A172 (cell line): ENCODE data around the gene COL25A1. TPM values are rescaled to one million over a fixed set of nuclear protein-coding genes. Genes with fewer than 3 reads are reported as not detected.

Source experiments
- DNase-seq: peaks from one replicate; pipeline ENCODE4 v3.0.0-alpha.2; 2015; ENCODE audit warnings: low spot score
- total RNA-seq: library from RNA; depleted of rRNA; stranded (reverse); fragments of >200 nt; shearing (Covaris generic); gene quantifications from 2 replicates; pipeline ENCODE4 v1.2.3, GENCODE V29; 2014

Gene COL25A1
- total RNA-seq, 1 experiment from 2014 or later = not detected

- DNase-seq = no peak
Observed at GRCh38 chr4:109215506-109215905, 87.0 kb downstream of the COL25A1 start.

DNA sequence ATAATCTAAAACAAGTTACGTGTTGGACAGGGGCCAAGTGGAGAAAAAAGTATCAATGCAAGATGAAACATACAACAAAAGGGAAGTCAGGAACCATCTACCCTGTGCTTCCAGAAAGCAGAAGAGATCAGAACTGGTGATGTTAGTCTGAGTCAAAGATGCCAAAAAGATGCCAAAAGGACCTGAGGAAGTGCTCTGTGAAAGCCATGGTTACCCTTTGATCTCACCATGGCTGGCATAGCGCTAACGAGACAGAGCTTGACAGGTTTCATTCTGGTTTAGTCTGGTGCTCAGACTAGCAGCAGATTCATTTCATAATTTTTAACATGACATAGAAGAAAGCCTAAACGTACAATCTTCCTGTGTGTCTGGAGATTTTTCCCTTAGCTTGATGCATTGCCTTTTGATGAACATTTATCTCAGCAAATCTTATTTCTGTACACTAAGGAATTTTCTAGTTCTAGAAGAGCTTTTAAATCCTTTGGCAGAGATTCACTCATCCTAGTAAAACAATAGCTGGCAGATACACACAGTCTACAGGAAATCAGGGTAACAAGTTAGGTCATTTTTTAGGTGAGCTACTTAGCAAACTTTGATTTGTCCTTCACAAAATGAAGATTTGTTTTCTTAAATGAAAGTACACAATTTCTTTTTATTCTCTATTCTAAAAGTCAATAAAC is 87.7 kb downstream of the COL25A1 start:
- DNase-seq = peak; percentile 14

- no peak for DNase-seq
Observed at GRCh38 chr4:109213056-109213455, 89.4 kb downstream of the COL25A1 start.

DNA sequence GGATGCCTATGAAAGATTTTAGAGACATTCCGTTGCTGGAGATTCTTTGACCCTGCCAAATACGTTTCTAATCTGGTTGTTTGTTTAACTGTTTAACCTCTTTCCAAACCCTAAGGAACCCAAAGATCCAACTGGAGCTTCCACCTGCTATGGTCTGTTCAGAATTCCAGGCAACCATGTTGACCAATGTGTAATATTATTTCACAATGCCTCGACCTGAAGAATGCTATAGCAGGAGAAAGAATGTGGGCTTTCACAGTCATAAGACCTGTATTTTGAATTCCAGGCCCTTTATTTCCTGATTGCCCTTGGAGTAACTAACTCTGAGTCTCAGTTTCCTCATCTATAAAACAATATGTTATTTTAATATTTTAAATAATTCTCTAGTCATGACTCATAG is 90.8 kb downstream of the COL25A1 start:
- no peak for DNase-seq

DNA sequence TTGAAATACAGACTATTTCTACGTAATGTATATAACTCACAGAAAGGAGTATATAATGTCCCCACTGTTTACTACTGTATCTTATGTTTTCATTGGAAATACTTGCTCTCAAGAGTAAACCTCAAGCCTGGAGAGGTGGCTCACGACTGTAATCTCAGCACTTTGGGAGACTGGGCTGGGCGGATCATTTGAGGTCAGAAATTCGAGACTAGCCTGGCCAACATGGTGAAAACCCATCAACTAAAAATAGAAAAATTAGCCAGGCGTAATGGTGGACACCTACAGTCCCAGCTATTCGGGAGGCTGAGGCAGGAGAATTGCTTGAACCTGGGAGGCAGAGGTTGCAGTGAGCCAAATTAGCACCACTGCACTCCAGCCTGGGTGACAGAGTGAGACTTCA is 92.8 kb downstream of the COL25A1 start:
- no peak for DNase-seq

DNA sequence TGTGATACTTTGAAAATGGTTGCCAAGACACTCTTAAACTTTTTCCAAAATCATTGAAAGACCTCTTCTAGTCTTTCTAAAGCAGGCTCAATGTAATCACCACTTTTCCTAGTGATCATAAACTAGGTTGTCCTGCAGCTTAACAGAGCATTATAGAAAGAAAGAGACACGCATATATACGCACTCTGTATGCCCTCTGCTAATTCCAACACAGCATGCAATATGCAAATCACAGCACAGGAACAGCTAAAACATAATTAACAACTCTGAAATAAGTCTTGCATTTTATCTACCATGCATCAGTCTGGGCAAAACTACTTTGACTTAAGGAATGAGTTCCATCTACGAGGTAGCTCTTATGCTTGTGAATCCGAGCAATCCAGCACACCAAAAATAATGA is 94.6 kb downstream of the COL25A1 start:
- no peak for DNase-seq

DNA sequence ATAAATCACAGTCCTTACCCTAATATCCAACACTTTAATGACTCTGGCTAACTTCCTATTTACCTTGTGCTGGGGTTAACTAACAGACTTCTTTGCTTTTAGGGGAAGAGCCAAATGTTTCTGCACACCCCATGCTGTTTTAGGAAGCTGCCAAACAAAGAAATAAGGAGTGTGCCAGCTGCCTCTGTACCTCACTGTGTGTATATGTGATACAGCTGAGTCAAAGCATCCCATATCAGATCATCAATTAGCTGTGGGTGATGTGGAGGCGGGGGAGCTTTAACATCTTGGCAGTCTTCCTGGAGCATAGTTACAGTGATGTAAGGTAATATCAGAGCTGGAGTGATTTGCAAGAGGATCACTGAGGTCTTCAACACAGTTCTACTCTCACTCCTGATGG is 95.4 kb downstream of the COL25A1 start:
- peak; percentile 62 for DNase-seq

DNA sequence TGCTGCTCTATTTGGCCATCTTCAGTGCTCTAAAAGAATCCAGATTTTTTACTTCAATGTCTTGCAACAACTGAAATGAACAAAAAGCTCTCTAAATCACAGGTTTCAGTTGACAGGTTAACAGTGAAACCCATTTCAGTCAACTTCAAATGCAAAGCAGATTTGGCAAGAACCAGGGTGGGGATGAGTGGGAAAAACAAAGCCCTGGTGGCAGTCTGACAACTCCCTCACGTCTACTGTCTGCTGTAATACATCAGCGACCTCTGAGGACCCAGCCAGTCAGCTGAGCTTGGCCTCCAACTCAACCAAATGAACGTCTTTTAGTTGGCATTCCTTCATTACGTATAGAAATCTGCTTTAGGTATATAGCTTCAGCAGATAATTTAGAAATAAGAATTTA is 95.8 kb downstream of the COL25A1 start:
- DNase-seq = no peak

- no peak for DNase-seq
Observed at GRCh38 chr4:109205186-109205585, 97.3 kb downstream of the COL25A1 start.

- no peak for DNase-seq
Observed at GRCh38 chr4:109199585-109199984, 102.9 kb downstream of the COL25A1 start.

- no peak for DNase-seq
Observed at GRCh38 chr4:109195646-109196045, 106.8 kb downstream of the COL25A1 start.

DNA sequence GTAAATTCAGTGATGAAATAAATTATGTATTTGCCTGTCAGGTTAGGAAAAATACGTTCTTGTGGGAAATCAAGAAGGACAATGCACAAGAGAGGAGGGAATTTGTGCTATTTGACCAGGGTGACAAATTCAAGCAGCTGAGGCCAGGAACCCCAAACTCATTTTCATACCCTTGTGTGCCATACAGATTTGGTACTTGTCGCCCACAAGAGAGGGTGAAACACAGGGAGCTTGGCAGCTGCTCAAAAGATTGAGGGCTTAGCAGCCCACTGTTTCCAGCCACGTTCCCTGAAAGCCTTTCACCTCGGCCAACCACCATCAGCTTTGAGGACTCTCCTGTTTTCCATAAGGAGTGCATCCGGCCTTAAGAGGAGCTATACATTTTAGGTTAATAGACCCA is 111.2 kb downstream of the COL25A1 start:
- DNase-seq = no peak

DNA sequence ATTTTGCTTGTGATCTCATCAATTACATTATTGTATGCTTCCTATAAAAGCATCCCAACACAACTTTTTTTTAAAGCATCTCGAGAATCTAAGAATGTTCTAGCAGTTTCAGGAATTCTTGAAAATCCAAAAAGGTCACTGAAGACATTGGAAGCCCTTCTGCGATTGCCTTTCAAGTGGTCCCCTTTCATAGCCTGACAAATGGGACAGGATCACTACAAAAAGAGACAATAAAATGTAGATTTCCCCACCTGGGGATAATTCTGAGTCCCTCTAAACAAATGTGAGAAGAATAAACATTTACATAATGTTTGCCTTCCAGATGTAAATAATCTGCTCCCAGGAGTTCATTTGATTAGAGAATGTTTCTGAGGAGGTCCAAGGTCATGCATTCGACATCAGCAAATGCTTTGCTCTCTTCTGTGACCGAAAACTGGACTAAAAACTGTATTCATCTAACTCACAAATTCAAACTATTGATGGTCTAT is 116.0 kb downstream of the COL25A1 start:
- DNase-seq = no peak

- DNase-seq = no peak
Observed at GRCh38 chr4:109185951-109186350, 116.5 kb downstream of the COL25A1 start.

DNA sequence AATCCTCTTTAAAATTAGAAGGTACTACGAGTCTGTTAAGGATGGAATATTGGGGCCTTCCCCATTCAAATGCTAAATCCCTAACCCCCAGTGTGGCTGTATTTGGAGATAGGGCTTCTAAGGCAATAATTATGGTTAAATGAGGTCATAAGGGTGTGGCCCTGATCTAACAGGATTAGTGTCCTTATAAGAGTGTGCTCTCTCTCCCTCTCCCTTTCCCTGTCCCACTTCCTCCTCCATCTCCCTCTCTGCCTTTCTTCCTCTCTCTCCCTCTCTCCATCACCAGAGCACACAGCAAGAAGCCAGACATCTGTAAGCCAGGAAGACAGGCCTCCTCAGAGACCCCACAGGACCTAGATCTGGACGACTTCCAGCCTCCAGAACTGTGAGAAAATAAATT is 116.9 kb downstream of the COL25A1 start:
- DNase-seq = no peak

GRCh38 chr4:109184491-109184961 is 117.9 kb downstream of the COL25A1 start:
- DNase-seq = peak; percentile 4

DNA sequence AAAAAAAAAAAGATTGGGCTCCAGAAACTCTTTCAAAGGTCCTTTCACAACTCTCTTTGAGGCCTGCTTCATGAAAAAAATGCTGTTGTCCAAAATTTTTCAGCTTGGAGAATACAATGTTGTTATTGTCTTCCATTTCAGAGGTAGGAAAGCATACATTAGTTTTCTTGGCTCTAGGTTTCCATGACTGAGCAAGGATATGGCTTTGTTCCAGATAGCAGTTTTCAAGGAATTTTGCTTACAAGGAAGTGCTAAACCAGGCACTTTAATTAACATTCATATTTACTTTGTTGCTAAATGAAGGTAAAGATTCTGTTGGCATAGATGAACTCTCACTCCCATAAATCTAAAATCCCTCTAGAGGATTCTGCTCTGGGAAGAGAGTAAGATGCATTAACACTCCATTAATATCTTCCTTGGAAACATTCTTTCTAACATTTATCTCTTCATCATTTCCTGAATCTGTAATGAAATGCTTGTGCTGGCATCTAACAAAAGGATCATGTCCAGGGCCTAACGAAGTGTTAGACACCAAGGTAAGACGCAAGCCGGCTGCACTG is 118.4 kb downstream of the COL25A1 start:
- no peak for DNase-seq

DNA sequence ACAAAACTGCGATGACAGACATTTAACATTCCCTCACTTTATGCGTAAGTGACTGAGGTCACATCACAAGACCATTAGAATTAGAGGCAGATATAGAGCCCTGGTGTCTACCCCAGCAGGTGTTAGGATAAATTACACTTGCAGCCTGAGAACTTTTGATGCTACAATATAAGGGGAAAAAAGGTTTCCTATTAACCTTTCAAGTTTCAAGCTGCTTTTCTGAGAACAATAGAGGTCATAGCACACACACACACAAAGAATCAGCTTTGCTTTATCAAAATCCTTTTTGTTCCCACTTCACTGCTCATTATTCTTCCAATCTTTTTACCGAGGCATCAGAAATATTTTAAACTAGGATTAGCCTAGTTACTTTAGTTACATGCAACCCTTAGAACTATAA is 119.8 kb downstream of the COL25A1 start:
- no peak for DNase-seq

DNA sequence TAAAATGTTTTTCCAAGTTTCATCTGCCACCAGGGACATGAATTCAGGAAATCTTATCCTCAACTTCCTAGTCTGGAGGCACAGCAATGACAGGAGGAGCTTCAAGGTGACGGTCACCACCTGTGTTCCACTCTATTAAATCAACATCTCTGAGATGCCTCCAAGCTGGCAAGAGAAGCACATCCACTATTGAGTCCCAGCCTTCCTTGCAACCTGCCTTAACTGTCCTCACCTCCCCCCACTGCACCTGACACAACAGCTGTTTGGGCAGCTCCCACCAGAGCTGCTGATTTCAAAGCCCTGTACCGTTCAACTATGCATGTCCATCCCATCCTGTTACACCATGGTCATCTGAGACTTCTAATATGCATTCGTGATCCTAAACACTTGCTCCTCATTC is 123.4 kb downstream of the COL25A1 start:
- no peak for DNase-seq

DNA sequence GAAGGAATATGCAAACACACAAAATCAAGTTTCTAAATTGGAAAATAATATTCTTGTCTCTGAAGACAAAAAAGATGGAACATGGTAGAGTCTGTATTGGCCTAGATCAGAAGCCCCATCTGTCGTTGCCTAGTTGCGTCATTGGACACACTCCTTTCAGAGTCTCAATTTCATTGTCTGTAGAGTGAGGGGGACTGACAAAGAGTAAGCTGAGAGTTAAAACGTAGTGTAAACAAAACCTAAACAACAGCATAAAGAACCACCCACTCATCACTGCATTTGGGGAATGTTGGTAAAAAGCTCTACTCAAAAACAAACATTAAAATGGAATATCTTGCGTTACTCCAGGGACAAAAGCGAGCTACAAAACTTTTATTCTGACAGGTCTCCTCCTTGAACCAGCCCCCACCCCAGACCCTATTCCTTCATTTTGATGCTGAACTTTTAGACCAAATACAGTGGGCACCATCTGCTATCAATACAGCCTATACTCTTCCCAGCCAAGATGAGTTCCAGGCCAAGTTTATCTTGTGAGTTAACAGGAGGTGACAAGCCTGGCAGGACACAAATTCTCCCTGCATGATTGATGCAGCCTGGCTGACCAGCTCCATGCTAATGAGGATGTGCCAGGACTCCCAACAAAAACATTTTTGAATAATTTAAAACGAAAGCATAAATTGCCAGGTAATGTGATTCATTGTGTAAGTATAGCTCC is 125.2 kb downstream of the COL25A1 start:
- DNase-seq = no peak

DNA sequence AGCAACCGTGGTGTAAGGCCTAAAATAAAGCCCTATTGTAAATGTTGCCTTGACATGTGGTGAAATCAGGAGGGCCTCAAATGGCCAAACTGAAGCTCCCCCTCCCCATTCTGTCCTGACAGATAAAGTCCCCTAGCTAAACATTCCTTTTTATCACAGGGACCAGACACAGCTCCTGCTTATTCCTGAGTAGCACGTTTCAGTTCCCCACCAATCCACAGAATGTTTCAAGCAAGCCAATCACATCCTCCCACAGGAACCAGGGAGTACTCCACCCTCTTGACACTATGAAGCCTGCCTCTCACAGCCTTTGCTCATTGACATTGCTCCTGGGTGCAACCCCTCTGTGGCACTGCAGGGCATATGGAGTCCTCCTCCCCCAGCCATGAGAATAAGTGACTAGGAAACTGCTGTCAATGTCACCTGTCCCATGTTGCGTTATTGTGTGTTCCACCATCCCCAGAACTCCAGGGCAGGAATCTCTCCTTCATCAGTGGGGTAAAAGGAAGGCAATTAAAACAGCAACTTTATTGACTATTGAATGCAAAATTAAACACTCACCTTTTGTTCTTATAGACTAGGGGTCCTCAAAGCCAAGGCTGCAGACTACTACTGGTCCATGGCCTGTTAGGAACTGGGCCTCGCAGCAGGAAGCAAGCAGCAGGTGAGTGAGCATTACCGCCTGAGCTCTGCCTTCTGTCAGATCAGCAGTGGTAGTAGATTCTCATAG is 128.1 kb downstream of the COL25A1 start:
- no peak for DNase-seq

GRCh38 chr4:109172301-109172700 is 130.2 kb downstream of the COL25A1 start:
- DNase-seq = no peak
